ENCODE results near the gene CALML3. TPM values are rescaled to one million over a fixed set of nuclear protein-coding genes. Genes with fewer than 3 reads are reported as not detected.
A peak's percentile ranks its signal among the peaks of the same experiment; 100 is the strongest.

The CALML3 gene
- total RNA-seq, 1 donor from 2014 or later, result not detected

DNA sequence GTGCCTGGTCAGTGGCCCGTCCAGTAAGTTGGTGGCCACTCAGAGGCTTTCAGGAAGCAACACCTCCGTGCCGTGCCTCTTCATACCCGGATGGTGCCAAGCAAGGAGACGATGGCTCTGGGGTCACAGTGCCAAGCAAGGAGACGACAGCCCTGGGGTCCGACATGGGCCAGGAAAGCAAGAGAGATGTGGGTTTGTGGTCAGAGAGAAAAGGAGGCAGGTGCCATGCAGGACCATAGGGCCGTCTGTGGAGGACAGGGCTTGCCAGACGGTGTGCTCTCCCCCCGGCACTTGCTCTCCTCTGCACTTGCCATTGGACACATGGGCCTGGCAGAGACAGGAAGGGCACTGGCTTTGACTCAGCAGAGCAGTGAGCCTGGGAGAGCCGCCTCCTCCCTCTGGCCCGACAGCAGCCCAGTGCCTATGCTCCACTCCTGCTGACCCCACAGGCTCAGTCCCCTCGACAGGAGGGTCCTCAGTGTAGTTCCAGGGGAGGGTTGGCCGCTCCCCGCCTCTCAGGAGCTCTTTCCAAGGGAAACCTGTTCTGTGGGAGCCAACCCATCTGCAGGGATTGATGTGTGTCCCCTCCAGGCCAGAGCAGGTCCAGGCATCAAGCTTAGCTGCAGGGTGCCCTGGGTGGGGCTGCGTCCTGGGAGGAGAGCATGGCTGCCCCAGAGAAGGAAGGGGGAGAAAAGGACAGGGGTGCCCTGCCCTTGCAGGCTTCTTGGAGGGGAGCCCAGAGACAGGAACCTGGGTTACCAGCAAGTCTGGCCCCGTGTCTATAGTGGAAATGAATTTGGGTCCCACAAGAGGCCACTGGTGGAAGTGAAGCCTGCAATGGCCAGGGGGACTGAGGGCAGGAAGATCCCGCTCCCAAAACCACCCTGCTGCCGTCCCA, 17.8 kb upstream of the CALML3 start:
- TF ChIP-seq, protein P1, sequence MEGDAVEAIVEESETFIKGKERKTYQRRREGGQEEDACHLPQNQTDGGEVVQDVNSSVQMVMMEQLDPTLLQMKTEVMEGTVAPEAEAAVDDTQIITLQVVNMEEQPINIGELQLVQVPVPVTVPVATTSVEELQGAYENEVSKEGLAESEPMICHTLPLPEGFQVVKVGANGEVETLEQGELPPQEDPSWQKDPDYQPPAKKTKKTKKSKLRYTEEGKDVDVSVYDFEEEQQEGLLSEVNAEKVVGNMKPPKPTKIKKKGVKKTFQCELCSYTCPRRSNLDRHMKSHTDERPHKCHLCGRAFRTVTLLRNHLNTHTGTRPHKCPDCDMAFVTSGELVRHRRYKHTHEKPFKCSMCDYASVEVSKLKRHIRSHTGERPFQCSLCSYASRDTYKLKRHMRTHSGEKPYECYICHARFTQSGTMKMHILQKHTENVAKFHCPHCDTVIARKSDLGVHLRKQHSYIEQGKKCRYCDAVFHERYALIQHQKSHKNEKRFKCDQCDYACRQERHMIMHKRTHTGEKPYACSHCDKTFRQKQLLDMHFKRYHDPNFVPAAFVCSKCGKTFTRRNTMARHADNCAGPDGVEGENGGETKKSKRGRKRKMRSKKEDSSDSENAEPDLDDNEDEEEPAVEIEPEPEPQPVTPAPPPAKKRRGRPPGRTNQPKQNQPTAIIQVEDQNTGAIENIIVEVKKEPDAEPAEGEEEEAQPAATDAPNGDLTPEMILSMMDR (IDR thresholded peaks at IDR 0.05), result no peak
- no peaks in the 10 kb centered on the region for H3K4me1 Mint-ChIP-seq (ENCODE audit: low read depth)
- DNase-seq (ENCODE audit: low spot score), result no peak
- H3K27ac Mint-ChIP-seq (ENCODE audit: unreplicated experiment), result no peak overlapping the region
- H3K27me3 Mint-ChIP-seq (ENCODE audit: low read depth), result peaks cover 12% of the 10 kb centered on the region
- no peak overlapping the region for H3K4me3 Mint-ChIP-seq (ENCODE audit: unreplicated experiment)
- no peaks in the 10 kb centered on the region for H3K36me3 Mint-ChIP-seq (ENCODE audit: low read depth)
- no peaks in the 10 kb centered on the region for H3K9me3 Mint-ChIP-seq (ENCODE audit: low read depth)

DNA sequence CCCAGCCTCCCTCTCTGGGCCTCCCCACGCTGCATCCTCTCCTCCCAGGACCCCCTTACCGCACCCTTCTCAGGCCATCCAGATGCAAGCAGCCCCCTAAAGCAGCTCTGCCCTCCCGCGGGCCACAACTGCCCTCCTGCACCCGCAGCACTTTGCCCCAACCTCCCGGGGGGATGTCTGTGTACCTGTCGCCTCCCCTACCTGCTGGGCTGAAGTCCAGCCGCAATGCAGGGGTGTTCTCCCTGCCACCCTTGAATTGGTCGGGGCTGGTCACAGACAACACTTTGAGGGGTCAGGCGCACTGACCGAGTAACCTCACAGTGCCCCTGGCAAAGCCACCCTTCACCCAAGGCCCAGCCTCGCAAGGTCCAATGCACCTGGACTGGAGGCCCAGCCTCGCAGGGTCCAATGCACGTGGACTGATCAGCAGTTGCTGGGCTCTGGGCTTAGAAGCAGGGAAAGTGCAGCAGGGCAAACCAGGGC, 17.1 kb upstream of the CALML3 start:
- H3K4me1 Mint-ChIP-seq (ENCODE audit: low read depth), result no peaks in the 10 kb centered on the region
- H3K27me3 Mint-ChIP-seq (ENCODE audit: low read depth), result peaks cover 15% of the 10 kb centered on the region
- TF ChIP-seq, protein P1 (IDR thresholded peaks at IDR 0.05), result no peak
- no peaks in the 10 kb centered on the region for H3K9me3 Mint-ChIP-seq (ENCODE audit: low read depth)
- DNase-seq (ENCODE audit: low spot score), result no peak
- no peak overlapping the region for H3K27ac Mint-ChIP-seq (ENCODE audit: unreplicated experiment)
- H3K36me3 Mint-ChIP-seq (ENCODE audit: low read depth), result no peaks in the 10 kb centered on the region
- no peak overlapping the region for H3K4me3 Mint-ChIP-seq (ENCODE audit: unreplicated experiment)

DNA sequence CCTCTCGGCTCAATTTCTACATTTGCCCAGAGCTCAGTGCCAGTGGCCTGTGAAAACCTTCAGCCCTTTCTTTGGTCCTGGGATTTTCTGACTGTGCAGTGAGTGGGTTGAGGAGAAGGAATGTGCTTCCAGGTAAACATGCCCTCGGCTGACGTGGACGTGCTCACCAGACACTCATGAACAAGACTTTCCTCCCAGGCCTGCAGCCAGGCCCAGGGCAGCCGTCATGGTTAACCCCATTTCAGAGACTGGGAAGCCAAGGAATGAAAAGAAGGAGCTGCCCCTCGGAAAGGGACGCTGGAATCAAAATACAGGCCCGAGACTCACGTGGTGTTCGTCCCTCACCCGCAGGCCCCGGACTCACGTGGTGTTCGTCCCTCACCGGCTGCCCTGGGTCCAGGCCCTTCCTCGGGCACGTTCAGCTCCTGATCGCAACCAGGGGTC, 16.6 kb upstream of the CALML3 start:
- no peak overlapping the region for H3K27ac Mint-ChIP-seq (ENCODE audit: unreplicated experiment)
- H3K27me3 Mint-ChIP-seq (ENCODE audit: low read depth), result peaks cover 11% of the 10 kb centered on the region
- no peaks in the 10 kb centered on the region for H3K9me3 Mint-ChIP-seq (ENCODE audit: low read depth)
- DNase-seq (ENCODE audit: low spot score), result peak; percentile 75
- TF ChIP-seq, protein P1 (IDR thresholded peaks at IDR 0.05), result no peak
- H3K36me3 Mint-ChIP-seq (ENCODE audit: low read depth), result no peaks in the 10 kb centered on the region
- no peak overlapping the region for H3K4me3 Mint-ChIP-seq (ENCODE audit: unreplicated experiment)
- no peaks in the 10 kb centered on the region for H3K4me1 Mint-ChIP-seq (ENCODE audit: low read depth)

DNA sequence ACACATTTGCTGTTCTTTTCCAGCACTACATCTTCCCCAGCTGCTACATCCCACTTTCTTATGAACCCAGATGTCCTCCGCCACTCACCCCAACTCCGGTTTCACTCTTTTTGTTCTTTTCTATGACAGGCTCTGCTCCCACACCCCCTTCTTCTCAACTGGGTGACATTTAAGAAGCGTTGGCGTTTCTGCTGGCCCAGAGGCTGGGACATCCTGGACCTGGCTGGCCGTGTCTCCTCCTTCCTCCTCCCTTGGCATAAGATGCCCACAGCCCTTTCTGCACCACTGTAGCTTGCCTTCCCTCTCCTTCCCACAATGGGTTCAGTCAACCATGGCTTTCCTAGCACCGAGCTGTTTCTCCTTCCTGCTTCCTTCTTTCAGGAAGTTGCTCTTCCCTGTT, 16.0 kb upstream of the CALML3 start:
- Mint-ChIP-seq H3K4me3 (ENCODE audit: unreplicated experiment) (no peak overlapping the region), H3K36me3 (ENCODE audit: low read depth) (no peaks in the 10 kb centered on the region), H3K27me3 (ENCODE audit: low read depth) (peaks cover 9% of the 10 kb centered on the region), H3K27ac (ENCODE audit: unreplicated experiment) (no peak overlapping the region), H3K4me1 (ENCODE audit: low read depth) (no peaks in the 10 kb centered on the region), H3K9me3 (ENCODE audit: low read depth) (no peaks in the 10 kb centered on the region)
- peak; percentile 38 for DNase-seq (ENCODE audit: low spot score)
- TF ChIP-seq, protein P1 (IDR thresholded peaks at IDR 0.05), result no peak

DNA sequence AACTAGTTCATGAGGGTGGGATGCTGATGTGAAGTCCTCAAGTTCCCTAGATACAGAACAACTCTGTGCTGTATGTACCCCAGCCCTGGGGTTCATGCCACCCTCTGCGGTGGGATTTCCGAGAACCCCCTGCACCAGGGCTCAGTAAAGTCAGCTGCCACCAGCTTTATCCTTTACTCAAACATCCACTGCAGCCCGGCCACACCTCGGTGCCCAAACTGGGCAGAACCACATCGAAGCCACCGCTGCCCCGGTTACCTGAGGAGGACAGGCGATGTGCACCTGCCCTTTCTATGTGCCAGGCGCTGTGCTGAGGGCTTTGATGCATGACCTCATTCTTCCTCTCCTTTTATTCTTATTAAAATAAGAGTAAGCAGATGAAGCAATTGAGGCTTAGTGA, 15.5 kb upstream of the CALML3 start:
- no peaks in the 10 kb centered on the region for H3K36me3 Mint-ChIP-seq (ENCODE audit: low read depth)
- no peak overlapping the region for H3K27ac Mint-ChIP-seq (ENCODE audit: unreplicated experiment)
- H3K9me3 Mint-ChIP-seq (ENCODE audit: low read depth), result no peaks in the 10 kb centered on the region
- H3K4me3 Mint-ChIP-seq (ENCODE audit: unreplicated experiment), result no peak overlapping the region
- H3K27me3 Mint-ChIP-seq (ENCODE audit: low read depth), result peaks cover 9% of the 10 kb centered on the region
- TF ChIP-seq, protein P1 (IDR thresholded peaks at IDR 0.05), result no peak
- no peaks in the 10 kb centered on the region for H3K4me1 Mint-ChIP-seq (ENCODE audit: low read depth)
- peak; percentile 69 for DNase-seq (ENCODE audit: low spot score)
